OCI-M1 (cell line): Measurements from ENCODE around the gene GNAL.

Experiments
- DNase-seq: peaks from one replicate; lab custom pipeline; 2025; lab: John Stamatoyannopoulos, UW

The GNAL gene

DNA sequence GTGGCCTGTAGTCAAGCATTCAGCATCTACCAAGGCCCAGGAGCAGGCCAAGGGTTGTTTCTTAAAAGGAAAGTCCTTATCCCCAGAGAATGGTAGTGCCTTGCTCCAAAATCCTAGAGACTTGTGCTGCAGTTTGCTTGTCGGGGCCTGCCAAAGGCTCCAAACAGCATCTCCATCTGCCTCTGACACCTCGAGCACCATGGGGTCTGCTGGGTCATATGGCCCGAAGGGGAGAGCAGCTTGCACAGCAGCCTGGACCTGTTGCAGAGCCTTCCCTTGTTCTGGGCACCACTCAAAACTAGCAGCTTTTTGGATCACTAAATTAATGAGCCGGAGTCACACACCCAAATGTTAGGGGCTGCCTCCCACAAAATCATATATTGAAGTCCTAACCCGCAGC is 35.7 kb downstream of the GNAL start:
- DNase-seq = no peak

DNA sequence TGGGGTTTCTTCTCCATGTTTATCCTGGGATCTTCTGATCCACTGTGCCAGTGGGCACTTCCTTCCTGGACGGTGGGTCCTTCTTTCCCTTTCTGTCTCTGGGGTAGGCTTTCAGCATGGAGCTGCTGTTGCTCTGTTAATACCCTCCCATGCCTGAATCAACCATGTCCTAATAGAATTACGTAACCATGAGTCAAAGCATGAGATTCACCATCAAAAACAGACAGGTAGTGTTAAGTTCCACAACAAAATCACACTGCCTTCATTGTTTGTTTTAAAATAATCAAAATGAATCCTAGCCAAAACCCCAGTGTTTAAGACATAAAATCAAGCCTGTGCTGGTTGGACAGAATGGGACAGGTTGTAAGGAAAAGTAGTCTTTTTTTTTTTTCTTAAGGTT is 37.5 kb downstream of the GNAL start:
- no peak for DNase-seq

DNA sequence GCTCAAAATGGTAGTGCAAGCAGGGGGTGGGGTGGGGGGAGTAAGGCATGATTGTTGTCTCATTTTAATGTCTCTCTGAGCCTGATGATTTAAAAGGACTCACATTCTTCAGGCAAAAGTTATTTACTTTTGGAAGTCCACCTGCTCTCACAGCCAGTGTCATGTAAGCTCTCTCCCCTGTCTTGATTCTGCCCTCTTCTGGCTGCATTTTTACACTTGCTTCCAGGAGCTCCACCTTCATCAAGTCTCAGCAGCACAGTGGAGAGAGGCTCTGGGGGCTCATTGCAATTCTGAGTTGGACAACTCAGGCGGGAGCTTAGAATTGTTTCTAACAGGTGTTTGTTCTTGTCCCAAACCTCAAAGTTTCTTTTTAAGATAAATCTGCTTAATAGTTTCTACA is 39.2 kb downstream of the GNAL start:
- DNase-seq = peak; percentile 8

DNA sequence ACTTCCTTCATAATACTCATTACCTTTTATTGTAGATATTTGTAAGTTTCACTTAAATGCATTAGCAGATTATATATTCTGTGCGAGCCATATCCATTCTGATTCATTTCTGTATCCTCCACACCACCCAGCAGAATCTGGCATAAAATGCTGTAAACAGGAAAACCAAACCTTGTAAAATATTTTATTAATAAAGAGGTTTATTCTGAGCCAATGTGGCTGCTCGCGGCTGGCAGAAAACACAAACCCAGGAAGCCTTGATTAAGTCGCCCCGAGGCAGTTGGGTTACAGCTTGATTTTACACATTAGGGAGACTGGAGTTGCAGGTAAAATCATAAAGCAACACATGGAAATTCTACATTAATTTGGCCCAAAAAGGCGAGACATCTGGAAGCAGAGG is 40.5 kb downstream of the GNAL start:
- DNase-seq = no peak

DNA sequence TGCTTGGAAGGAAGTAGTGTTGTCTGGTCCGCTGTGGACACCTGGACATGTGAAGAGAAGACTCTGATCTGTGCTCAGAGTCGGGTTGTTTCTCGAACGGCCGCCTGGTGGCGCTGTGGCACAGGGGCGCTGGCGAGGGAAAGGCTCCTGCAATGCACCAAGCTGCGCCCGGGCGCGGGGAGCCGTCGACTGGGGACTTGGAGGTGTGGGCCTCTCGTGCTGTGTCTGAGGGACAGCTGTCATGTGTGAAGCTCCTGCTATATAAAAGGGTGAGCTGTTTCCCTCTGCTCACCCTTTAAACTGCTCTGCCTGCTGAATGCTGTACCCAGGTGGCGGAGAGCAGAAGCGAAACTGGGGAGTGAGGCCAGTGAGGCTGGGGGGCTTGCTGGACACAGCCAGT is 44.0 kb downstream of the GNAL start:
- peak; percentile 84 for DNase-seq

DNA sequence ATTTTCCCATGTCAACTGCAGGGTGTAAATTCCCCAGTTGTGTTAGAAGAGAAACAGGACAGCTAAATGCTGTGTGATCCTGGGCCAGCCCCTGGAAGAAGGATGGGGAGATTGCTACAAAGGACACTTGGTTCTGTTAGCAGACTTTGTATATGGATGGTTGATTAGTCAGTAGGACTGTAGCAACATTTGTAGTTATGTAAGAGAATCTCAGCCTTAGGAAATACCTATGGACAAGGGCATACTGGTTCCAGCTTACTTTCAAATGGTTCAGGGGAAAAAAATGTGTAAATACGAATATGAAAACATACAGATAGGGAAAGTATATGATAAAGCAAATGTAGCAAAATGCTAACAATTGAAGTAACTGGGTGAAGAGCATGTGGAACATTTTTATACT is 47.6 kb downstream of the GNAL start:
- DNase-seq = no peak

DNA sequence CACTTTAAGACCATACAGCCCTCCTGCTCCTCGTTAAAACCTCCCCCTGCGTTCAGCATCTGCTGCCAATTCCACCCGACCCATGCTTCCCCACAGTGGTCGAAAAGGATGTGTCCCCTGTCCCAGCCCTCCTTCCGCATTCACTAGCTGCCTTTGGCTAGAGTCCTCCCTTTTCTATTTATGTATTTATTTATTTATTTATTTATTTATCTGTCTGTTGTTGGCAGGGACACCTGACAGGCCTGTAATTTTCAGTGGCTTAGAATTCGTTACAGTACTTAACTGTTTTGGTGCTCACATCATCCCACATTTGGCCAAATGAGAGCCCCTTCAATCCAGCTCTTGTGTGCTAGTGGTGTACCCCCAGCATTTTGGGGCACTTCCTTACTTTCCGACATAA is 50.8 kb downstream of the GNAL start:
- DNase-seq = no peak

DNA sequence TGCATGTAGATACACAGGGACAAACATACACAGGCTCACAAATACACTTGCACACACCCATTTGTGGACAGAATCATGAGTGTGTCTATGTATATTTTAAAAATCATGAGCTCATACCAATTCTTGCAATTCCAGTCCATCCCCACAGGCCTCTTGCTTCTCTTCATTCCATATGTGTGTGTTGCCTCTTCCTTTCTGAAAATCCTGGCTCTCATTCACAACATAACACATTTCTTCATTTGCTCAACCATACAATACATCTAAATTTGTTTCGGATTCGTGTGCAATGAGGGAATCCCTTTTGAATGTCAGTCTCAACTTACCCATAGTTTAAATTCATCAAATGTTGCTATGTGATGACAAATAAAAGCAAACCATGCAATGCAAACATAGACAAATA is 51.4 kb downstream of the GNAL start:
- DNase-seq = no peak

DNA sequence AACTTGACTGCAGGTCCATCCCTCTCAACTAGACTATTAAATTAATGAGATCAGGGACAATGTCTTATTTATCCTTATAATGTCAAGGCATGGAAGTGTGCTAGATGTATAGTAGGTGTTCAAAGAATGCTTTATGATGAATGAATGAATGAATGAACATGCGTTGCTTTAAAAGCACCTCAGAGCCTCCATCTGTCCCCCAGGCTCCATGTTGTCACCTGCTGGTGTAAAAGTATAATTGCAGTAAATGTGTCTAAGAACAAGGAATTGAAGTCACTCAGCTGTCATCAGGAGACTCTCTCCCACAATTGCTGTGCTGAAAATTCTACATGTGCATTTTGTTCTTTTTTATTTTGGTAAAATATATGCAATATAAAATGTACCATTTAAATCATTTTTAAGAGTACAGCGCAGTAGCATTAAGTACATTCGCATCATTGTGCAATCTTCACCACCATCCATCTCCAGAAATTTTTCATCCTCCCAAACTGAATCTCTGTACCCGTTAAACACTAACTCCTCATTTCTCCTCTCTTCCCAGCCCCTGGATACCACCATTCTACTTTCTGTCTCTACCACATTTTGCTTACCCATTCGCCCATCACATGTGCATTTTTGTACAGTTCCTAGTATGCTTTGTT is 52.6 kb downstream of the GNAL start:
- peak; percentile 30 for DNase-seq

DNA sequence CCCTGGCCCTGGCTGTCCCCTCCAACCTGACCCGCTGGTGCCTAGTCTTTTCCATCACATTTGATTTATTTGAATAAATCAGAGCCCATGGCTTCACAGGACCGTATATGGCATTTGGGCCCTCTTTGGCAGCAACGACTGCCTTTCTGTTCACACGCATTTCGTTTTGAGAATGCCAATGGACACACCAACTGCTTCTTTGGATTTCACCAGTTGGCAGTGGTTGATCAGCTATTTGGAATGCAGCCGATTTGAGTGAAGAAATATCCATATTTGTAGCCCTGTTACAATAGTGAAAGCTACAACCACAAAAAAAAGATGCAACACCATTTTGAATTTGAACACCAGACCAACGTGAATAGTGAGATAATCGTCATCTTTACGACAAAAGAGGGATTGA is 56.5 kb downstream of the GNAL start:
- DNase-seq = no peak

DNA sequence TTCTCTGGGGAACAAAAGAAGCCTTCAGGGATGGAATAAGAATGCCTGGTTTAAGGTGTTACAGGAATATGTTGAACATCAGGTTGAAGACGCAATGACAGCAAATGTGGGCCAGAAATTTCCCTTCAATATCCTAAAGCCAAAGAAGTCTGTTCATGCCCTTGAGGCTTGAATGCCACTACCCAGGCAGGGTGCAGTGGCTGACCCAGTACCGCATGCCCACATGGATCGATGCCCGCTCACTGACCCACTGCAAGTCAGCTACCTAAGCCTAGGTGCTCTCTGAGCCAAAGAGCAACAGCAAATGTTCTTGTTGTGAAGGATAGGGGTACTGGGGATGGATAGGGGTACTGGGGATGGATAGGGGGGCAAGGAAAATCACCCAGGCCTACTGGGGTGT is 58.2 kb downstream of the GNAL start:
- DNase-seq = no peak

DNA sequence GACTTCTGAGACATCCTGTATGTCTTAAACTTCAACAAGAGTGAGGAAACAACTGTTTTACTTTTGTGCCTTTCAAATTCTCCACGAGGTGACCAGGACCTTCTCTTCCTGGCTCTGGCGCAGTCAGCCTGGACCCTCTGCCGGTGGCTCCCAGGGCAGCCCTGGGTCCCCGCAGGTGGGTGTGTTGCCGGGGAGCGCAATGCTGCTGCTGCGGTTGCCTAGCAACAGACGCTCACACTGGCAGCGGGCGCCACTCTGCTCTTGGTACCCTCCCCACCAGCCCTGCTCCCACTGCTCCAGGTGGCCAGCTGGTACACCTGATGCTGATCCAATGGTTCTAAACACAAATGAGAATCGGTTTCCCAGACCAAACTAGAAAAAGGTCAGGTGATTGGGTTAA is 58.7 kb downstream of the GNAL start:
- no peak for DNase-seq

DNA sequence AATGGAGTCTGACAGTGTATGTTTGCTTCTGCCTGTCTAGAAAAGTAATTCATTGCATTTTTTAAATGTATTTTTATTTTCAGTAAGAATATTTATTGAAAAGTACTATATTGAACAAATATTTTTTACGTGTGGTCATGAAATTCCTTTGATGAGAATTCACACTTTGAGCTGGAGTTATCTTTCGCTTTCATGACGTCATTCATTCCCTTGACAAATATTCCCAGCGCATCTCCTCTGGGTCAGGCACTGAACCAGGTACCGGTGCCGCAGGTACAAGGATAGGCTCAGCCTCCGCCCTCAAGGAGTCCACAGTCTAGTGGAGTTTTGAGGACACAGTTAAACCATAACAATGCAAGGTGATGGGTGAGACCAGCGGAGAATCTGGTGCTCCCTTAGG is 60.2 kb downstream of the GNAL start:
- no peak for DNase-seq

DNA sequence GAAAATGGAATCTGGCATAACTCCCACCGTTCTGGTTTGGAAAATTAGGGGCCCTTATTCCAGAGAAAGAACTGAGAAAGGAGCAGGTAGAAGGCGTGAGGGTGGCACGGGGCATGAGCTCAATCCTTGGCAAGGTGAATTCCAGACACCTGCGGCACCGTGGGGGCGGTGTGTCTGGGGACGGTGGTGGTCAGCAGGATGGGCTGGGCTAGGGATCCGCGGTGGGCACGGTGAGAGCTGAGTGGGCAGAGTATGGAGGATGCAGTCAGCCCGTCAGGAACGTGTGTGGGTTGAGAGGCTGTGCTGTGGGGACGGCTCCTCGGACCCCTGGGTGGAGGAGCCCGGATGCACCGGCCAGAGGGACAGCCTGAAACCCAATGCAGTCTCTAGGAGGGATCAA is 61.1 kb downstream of the GNAL start:
- no peak for DNase-seq

DNA sequence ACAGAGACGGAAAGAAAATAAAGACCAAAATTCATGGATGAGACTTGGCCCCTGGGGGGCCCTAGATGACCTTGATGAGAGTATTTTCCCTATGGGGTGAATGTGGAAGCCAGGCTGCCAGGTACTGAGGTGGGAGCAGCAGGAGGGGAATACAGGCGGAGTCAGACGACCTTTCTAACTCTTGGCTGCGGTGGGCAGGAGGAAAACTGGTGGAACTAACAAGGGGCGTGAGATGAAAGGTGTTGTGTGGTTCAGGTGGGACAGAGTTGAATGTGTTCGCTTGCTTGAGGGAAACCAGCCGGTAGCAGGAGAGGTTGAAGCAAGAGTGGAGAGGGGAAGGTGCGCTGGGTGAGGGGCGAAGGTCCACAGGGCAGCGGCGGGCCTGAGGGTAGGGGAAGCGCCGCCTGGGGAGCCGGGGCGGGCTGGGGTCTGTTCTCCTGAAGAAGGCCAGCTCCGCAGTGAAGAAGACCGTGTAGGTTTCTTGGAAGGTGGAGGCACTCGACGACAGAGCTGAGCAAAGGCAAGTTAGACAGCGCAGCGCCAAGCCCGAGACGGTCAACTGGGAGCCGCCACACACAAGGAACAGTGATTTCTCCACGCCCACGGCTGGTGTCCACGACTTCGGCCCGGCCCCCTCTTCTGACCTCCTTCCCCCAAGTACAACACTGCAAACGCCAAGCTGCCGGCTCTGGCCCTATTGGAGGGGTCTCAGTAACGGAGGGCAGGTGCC is 61.7 kb downstream of the GNAL start:
- DNase-seq = no peak

DNA sequence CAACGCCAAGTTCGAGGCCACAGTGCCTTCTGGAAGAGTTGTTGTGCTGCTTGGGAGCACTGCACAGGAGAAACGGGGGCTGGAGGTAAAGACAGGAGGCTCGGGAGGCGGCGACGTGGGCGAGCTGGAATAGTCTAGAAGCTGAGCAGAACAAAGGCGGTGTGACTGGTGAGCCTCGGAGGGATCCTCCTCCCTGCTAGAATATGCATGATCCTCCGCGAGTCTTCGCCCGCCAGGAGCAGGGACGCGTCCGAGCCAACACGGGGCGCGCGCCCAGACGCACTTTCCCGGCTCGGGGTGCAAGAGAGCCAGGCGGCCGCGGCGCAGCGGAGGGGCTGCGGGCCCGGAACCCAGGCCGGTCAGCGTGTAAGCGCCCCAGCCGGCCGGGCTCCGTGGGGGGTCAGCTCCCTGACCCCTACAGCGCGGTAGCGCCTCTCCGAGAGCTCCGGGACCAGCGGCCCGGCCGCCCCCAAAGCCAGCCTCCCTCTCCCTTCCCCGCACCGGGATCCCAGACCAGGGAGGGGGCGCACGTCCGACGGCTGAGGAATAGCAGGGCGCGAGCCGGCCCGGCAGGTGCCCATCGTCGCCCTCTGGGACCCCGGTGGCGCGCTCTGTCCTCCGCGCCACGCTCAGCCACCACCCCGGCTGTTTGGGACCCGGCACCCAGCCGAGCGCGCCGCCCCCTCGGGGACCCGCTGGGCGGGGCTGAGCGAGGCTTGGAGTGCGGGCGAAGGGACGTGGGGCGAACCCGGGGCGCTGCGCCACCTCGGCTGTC is 62.5 kb downstream of the GNAL start:
- DNase-seq = no peak

DNA sequence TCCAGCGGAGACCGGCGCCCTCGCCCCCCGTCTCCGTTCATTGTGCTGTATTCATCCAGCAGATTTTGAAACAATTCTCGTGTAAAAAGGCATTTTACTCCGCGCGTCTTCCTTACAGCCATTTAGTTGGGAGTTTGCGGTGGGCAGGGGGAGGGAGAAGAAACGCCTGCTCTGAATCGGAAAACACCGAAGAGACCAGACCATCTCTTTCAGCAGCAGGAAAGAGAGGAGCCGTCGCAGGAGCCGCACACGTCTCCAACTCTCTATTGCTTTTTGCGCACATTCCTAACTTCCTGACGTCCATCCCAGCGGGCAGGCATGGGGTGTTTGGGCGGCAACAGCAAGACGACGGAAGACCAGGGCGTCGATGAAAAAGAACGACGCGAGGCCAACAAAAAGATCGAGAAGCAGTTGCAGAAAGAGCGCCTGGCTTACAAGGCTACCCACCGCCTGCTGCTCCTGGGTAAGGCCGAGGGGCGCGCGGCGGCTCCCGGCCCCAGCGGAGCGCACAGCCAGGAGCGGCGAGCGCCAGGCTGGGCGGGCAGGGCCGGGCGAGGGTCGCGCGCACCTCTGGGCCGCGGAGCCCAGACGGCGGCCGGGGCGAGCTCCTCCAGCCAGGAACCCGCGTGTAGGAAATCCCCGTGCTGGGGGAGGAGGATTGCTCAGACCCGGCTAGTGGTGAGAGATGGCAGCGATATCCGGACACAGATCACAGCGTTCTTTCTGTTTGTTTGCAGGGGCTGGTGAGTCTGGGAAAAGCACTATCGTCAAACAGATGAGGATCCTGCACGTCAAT is 63.2 kb downstream of the GNAL start:
- peak; percentile 39 for DNase-seq

DNA sequence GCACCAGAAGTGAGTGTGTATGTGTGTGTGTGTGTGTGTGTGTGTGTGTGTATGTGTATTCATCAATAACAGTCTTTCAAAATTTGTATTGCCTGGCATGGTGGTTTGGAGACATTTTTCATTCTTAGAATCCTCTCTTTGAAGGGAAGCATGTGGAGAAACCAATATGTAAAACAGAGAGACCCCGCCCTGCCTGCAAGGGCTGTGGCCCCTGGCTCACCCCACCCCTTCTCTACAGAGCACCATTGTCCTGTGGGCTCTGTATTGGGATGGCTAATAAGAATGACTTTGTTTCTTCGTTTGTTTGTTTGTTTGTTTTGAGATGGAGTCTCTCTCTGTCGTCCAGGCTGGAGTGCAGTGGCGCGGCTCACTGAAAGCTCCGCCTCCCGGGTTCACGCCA is 65.9 kb downstream of the GNAL start:
- DNase-seq = no peak

DNA sequence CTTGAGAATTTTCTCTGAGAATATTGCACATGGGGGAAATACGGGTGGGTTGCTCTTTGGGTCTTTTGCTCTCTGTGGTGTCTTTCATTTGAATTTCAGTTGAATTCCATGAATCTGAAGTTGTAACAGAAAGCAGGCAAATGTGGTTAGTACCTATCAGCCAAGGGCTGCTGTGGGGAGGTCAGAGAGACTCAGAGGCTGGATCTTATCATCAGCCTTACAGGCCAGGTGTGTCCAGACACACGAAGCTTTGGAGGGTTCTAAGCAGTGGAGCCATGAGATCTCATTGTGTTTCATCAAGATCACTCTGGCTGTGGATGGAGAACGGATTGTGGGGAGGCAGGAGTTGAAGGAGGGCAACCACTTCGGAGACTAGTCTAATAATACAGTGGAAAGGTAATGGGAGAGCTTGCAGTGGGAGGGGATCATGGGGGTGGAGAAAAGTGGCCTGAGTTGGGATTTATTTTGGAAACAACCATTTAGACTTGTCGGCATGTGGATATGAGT is 68.1 kb downstream of the GNAL start:
- peak; percentile 17 for DNase-seq

DNA sequence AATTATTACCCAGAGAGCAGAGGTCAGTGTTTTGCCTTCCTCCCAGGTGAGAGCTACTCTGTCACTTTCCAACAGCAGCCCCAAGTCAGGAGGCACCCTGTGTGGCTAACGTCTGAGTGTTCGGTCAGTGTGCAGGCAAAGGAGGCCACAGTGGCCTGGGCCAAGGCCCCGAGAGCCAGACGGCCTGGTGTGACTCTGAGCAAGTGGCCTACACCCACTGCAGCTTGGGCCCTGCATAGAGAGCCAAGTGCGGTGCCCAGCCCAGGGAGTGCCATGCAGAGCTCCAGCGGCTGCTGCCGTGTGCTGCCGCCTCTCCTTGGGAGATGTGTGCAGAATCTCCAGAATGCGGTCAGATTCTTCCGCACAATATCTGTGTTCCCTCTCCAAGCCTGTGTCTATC is 70.4 kb downstream of the GNAL start:
- DNase-seq = no peak

DNA sequence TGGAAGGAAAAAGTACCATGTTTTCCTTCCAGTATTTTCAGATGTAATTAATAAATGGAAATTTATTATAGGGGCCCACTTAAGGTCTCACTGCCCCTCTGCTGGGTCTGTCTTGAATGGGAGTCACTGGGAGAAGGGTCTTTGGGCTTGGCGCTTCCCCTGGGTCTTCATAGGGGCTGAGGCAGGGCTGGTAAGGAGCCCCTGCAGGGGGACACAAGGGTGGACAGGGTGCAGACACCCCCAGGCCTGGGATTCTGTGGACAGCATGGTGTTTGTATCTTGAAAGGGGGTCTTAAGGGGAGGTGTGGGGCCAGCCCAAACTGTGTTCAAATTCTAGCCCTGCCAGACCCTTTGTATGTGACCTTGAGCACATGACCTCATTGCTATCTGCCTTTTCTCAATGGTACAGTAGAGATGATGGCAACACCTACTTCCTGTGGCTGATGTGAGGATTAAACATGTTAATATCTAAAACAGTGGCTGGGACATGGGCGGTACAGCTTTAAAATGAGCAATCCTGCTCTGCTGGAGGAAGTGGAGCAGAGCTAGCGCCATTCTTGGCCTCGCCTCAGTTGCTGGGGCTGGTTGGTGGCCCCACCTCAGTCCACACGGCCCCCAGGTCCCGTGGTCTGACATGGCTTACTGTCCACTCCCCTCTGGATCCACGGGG is 71.6 kb downstream of the GNAL start:
- DNase-seq = no peak

DNA sequence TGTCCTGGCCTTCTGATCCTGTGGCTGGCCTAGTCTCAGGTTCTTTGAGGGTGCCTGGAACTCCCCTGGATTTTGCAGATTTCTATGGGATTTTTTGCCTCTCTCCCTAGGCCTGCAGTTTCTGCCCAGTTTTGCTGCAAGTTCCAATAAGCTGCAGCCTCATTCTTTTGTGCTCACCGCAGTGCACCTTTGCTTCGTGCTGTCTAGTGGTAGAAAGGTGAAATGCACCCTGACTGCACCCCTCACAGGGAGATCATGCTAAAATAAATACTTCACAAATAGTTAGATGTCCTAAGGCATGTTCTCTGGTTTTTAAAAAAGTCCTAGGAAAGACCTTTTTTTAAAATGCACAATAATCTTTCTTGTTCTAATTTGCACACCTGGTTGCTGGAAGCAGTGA is 72.5 kb downstream of the GNAL start:
- DNase-seq = no peak
